Cardiac muscle cell (in vitro differentiated cells and primary cell): ENCODE measurements around the gene CALHM5. TPM values are rescaled to one million over a fixed set of nuclear protein-coding genes. Genes with fewer than 3 reads are reported as not detected.

Source experiments
- DNase-seq, 2 donors: peaks; one replicate each; pipeline versions ENCODE4 v3.0.0 to v3.0.0-alpha.2; 2010 to 2017; ENCODE audit warnings: low read depth in 1 of 2, low spot score in 1 of 2
- H3K27ac ChIP-seq: fragments of 200-600 bp; sonication (generic); 2 replicates; pipeline ENCODE4 v1.5.1; 2016
- H3K27me3 ChIP-seq: fragments of 200-600 bp; sonication (generic); 2 replicates; pipeline ENCODE4 v1.6.0; 2016; ENCODE audit warnings: control low read depth
- H3K36me3 ChIP-seq: fragments of 200-600 bp; sonication (generic); 2 replicates; pipeline ENCODE4 v1.5.1; 2016; ENCODE audit warnings: control low read depth
- H3K4me1 ChIP-seq: fragments of 200-600 bp; sonication (generic); 2 replicates; pipeline ENCODE4 v1.8.1; 2017; ENCODE audit warnings: low read depth, mild to moderate bottlenecking, mixed run types
- H3K4me3 ChIP-seq: fragments of 200-600 bp; sonication (generic); 2 replicates; pipeline ENCODE4 v1.5.1; 2016; ENCODE audit warnings: mild to moderate bottlenecking
- H3K9me3 ChIP-seq: fragments of 200-600 bp; sonication (generic); 2 replicates; pipeline ENCODE4 v1.5.1; 2017; ENCODE audit warnings: low read depth, mild to moderate bottlenecking, control low read depth
- polyA plus RNA-seq: library from polyadenylated mRNA; unstranded; fragments of >200 nt; fragmentation: Nextera tagmentation; extraction: Ambion mirVana; gene quantifications from 2 replicates; pipeline ENCODE4 v1.2.1, GENCODE V29; 2016
- total RNA-seq: library from RNA; depleted of rRNA; stranded (reverse); fragments of >200 nt; gene quantifications from 2 replicates; pipeline ENCODE4 v1.2.3, GENCODE V29; 2016
- TF ChIP-seq, protein P1 (sequence below): IDR thresholded peaks from 2 replicates; pipeline ENCODE4 v1.5.1; 2012; ENCODE audit warnings: low read depth, mild to moderate bottlenecking, low read length

The CALHM5 gene
- total and polyA plus RNA-seq, 2 experiments from 2014 or later, result not detected

DNA sequence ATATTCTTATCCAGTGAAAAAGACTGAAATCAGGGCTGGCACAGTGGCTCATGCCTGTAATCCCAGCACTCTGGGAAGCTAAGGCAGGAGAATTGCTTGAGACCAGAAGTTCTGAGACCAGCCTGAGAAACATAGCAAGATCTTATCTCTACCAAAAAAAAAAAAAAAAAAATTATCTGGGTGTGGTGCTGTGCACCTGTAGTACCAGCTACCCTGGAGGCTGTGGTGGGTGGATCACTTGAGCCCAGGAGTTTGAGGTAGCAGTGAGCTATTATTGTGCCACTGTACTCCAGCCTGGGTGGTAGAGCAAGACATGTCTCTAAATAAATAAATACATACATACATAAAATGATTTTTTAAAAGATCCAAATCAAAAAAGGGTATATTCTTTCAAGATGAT is 43.9 kb upstream of the CALHM5 start:
- Histone ChIP-seq H3K36me3 (no peaks in the 10 kb centered on the region), H3K4me1 (no peaks in the 10 kb centered on the region), H3K9me3 (no peaks in the 10 kb centered on the region), H3K4me3 (no peak overlapping the region), H3K27ac (no peak overlapping the region), H3K27me3 (peaks cover 17% of the 10 kb centered on the region)
- TF ChIP-seq, protein P1, sequence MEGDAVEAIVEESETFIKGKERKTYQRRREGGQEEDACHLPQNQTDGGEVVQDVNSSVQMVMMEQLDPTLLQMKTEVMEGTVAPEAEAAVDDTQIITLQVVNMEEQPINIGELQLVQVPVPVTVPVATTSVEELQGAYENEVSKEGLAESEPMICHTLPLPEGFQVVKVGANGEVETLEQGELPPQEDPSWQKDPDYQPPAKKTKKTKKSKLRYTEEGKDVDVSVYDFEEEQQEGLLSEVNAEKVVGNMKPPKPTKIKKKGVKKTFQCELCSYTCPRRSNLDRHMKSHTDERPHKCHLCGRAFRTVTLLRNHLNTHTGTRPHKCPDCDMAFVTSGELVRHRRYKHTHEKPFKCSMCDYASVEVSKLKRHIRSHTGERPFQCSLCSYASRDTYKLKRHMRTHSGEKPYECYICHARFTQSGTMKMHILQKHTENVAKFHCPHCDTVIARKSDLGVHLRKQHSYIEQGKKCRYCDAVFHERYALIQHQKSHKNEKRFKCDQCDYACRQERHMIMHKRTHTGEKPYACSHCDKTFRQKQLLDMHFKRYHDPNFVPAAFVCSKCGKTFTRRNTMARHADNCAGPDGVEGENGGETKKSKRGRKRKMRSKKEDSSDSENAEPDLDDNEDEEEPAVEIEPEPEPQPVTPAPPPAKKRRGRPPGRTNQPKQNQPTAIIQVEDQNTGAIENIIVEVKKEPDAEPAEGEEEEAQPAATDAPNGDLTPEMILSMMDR, result no peak
- no peak for DNase-seq

DNA sequence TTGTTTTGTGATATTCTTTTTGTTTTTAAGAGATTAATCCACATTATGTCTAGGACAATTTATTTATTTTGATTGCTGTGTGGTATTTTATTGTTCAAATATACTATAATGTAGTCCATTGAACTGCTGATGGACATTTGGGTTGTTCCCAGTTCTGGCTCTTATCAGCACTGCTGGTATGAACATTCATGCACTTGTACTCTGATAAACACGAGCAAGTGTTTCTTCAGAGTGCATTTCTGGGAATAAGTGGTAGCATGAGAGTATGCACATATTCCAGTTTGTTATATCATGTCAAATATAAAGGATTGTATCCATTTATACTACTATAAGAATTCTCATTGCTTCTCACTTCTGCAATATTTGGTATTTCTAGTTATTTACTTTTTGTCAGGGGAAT is 43.1 kb upstream of the CALHM5 start:
- H3K36me3 ChIP-seq, result no peaks in the 10 kb centered on the region
- no peaks in the 10 kb centered on the region for H3K9me3 ChIP-seq
- no peak overlapping the region for H3K27ac ChIP-seq
- peaks cover 9% of the 10 kb centered on the region for H3K27me3 ChIP-seq
- H3K4me3 ChIP-seq, result no peak overlapping the region
- peak in 1 of 2 donors; percentile 21 for DNase-seq
- no peaks in the 10 kb centered on the region for H3K4me1 ChIP-seq
- TF ChIP-seq, protein P1, result no peak

DNA sequence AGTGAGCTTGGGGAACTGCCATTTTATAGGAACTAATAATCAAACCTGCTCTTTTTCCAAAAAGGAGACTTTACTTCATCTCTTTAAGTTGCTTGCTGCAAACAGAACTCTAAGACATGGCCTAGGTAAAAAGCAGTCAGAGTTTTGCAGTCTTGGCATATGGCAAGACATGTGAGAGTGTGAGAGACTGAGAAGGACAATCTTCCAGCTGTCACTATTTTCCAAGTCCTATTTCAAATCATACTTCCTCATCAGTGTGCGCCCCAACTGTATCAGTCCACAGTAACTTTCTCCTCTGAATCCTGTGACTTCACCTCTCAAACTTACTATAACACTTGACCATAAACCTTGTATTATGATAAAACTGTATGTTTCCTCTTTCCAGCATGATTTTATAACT is 39.9 kb upstream of the CALHM5 start:
- DNase-seq, result no peak
- Histone ChIP-seq H3K27me3 (no peaks in the 10 kb centered on the region), H3K36me3 (no peaks in the 10 kb centered on the region), H3K9me3 (no peaks in the 10 kb centered on the region), H3K4me1 (no peaks in the 10 kb centered on the region), H3K4me3 (no peak overlapping the region), H3K27ac (no peak overlapping the region)
- TF ChIP-seq, protein P1, result no peak

DNA sequence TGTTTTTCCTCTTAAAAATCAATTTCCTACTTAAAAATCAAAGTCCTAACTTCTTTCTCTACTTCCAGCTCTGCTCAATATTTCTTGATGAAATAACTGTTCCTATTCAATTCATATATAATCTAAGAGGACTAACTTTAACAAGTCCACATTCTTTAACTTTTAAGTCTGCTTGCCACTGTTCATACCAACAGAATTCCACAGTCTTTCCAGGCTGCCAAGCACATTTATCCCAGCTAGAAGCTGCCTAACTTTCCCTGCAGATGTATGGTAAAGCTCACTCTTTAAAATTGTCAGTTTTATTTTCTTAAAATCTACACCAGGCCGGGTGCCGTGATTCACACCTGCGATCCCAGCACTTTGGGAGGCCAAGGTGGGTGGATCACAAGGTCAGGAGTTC is 38.7 kb upstream of the CALHM5 start:
- Histone ChIP-seq H3K27me3 (no peaks in the 10 kb centered on the region), H3K9me3 (no peaks in the 10 kb centered on the region)
- TF ChIP-seq, protein P1, result no peak

DNA sequence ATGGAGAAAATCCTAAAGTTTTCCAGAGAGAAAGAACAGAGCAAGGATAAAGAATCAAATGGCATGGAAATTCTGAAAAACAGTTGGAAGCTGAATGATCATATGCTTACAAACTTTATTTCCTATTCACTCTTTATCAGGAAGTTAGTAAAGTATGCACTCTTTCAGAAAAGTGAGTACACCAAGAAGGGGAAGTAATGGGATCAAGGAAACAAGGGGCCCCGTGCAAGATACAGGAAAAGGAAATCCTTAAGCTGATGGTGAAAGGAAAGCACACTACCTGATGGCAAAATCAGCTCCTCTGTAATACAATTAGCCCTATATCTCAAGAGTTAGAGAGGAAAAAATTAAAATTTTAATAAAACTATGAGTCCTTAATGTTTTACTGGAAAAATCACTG is 36.3 kb upstream of the CALHM5 start:
- DNase-seq, result no peak
- Histone ChIP-seq H3K27me3 (no peaks in the 10 kb centered on the region), H3K27ac (no peak overlapping the region), H3K4me1 (no peaks in the 10 kb centered on the region), H3K4me3 (no peak overlapping the region), H3K9me3 (no peaks in the 10 kb centered on the region), H3K36me3 (no peaks in the 10 kb centered on the region)
- TF ChIP-seq, protein P1, result no peak

More for the DNA sequence above, 38.7 kb upstream of the CALHM5 start:
- Histone ChIP-seq H3K4me3 (no peak overlapping the region), H3K27ac (no peak overlapping the region), H3K4me1 (no peaks in the 10 kb centered on the region), H3K36me3 (no peaks in the 10 kb centered on the region)
- no peak for DNase-seq

DNA sequence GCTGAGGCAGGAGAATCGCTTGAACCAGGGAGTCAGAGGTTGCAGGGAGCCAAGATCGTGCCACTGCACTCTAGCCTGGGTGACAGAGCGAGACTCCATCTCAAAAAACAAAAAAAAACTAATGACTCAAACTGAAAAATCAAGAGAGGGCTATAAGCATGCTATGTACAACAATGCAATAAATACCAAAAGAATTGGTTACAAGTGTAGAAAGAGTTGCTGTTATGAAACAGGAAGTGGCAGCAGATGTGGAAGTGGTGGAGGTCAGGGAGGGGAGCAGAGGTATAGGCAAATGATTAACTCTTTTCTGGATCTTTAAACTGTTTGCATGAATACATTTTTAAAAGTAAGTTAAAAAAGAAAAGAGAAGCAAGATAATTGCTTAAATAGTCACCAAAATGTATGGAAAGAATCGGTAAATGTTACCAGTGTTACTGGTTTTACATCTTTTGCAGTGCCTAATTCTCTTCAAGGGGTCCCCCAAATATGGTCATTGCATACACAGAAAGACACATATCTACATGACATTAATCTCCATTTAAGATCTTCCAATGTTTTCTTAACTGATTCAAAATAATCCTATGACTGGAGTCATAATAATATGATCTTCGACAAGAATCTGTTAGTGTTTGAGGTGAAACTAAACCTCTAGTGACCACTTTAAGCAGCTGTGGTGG is 35.3 kb upstream of the CALHM5 start:
- DNase-seq, result no peak
- TF ChIP-seq, protein P1, result no peak

More for the DNA sequence above, 35.3 kb upstream of the CALHM5 start:
- H3K27ac ChIP-seq, result no peak overlapping the region
- H3K36me3 ChIP-seq, result no peaks in the 10 kb centered on the region
- H3K27me3 ChIP-seq, result no peaks in the 10 kb centered on the region
- H3K9me3 ChIP-seq, result no peaks in the 10 kb centered on the region
- no peak overlapping the region for H3K4me3 ChIP-seq
- H3K4me1 ChIP-seq, result no peaks in the 10 kb centered on the region
